Hepatocyte (in vitro differentiated cells): Measurements from ENCODE around the gene FRMPD1. TPM values are rescaled to one million over a fixed set of nuclear protein-coding genes. Genes with fewer than 3 reads are reported as not detected.

Source experiments
- DNase-seq: peaks from one replicate; pipeline ENCODE4 v3.0.0-alpha.2; 2016; ENCODE audit warnings: low spot score
- H2AFZ ChIP-seq: fragments of 200-600 bp; sonication (generic); 2 replicates; pipeline ENCODE4 v1.6.0; 2016; ENCODE audit warnings: antibody characterized with exemption, mild to moderate bottlenecking
- H3K27ac ChIP-seq: fragments of 200-600 bp; sonication (generic); 2 replicates; pipeline ENCODE4 v1.5.1; 2016; ENCODE audit warnings: mild to moderate bottlenecking
- H3K27me3 ChIP-seq: fragments of 200-600 bp; sonication (generic); 2 replicates; pipeline ENCODE4 v1.6.1; 2016
- H3K36me3 ChIP-seq: fragments of 200-600 bp; sonication (generic); replicated peaks from 2 replicates; pipeline ENCODE4 v1.5.1; 2016; ENCODE audit warnings: low read depth; ENCODE audit not compliant: insufficient read depth
- H3K4me1 ChIP-seq: fragments of 200-600 bp; sonication (generic); 2 replicates; pipeline ENCODE4 v1.5.1; 2016; ENCODE audit warnings: mild to moderate bottlenecking, moderate library complexity; ENCODE audit not compliant: insufficient read depth
- H3K4me2 ChIP-seq: fragments of 200-600 bp; sonication (generic); 2 replicates; pipeline ENCODE4 v1.6.0; 2016
- H3K4me3 ChIP-seq: fragments of 200-600 bp; sonication (generic); 2 replicates; pipeline ENCODE4 v1.5.1; 2016; ENCODE audit warnings: mild to moderate bottlenecking
- H3K79me2 ChIP-seq: fragments of 200-600 bp; sonication (generic); 2 replicates; pipeline ENCODE4 v1.6.0; 2017; ENCODE audit warnings: mild to moderate bottlenecking
- H3K9me2 ChIP-seq: fragments of 200-600 bp; sonication (generic); replicated peaks from 2 replicates; pipeline ENCODE4 v1.6.0; 2017; ENCODE audit warnings: mild to moderate bottlenecking; ENCODE audit not compliant: insufficient read depth
- H3K9me3 ChIP-seq: fragments of 200-600 bp; sonication (generic); 2 replicates; pipeline ENCODE4 v1.5.1; 2016; ENCODE audit warnings: low read depth, mild to moderate bottlenecking
- H4K20me1 ChIP-seq: fragments of 200-600 bp; sonication (generic); 2 replicates; pipeline ENCODE4 v1.6.0; 2016; ENCODE audit warnings: mild to moderate bottlenecking; ENCODE audit not compliant: insufficient read depth, poor library complexity, severe bottlenecking
- EZH2 ChIP-seq: fragments of 200-600 bp; sonication (generic); IDR thresholded peaks from 2 replicates; pipeline ENCODE4 v1.6.1; 2016; ENCODE audit warnings: antibody characterized with exemption, mild to moderate bottlenecking, borderline replicate concordance
- EZH2phosphoT487 ChIP-seq: fragments of 200-600 bp; sonication (generic); IDR thresholded peaks from one replicate; pipeline ENCODE4 v1.6.1; 2018; ENCODE audit warnings: antibody characterized with exemption, mild to moderate bottlenecking, low read depth, moderate library complexity; ENCODE audit not compliant: unreplicated experiment, severe bottlenecking
- WGBS: methylation state at CpG from one replicate; pipeline ENCODE4 v1.1.6; 2016; ENCODE audit warnings: low lambda C conversion rate; ENCODE audit errors: missing lambda C conversion rate; 5-methylcytosine and 5-hydroxymethylcytosine counted together
- polyA plus RNA-seq: library from polyadenylated mRNA; unstranded; fragments of >200 nt; fragmentation: Nextera tagmentation; extraction: Ambion mirVana; gene quantifications from 2 replicates; pipeline ENCODE4 v1.2.1, GENCODE V29; 2016
- total RNA-seq: library from RNA; depleted of rRNA; stranded (reverse); fragments of >200 nt; gene quantifications from 2 replicates; pipeline ENCODE4 v1.2.3, GENCODE V29; 2014
- TF ChIP-seq, protein P1 (sequence below): fragments of 200-600 bp; sonication (generic); IDR thresholded peaks from 2 replicates; pipeline ENCODE4 v1.5.1; 2016; ENCODE audit warnings: antibody characterized with exemption, mild to moderate bottlenecking; ENCODE audit not compliant: poor library complexity

Gene FRMPD1
- total and polyA plus RNA-seq, 2 experiments from 2014 or later, result 0.10 to 0.36 TPM

- no peak overlapping the region for H2AFZ ChIP-seq
- H3K9me3 ChIP-seq, result no peaks in the 10 kb centered on the region
- H3K4me2 ChIP-seq, result no peak overlapping the region
- no peak for DNase-seq
- no peak overlapping the region for H3K4me3 ChIP-seq
- no peaks in the 10 kb centered on the region for H3K4me1 ChIP-seq
- no peaks in the 10 kb centered on the region for H3K79me2 ChIP-seq
- no peaks in the 10 kb centered on the region for H4K20me1 ChIP-seq
- H3K27me3 ChIP-seq, result no peaks in the 10 kb centered on the region
- WGBS, result 89% methylated on average over 1 of the region's 1 CpG
- no peak for TF ChIP-seq EZH2
- TF ChIP-seq EZH2phosphoT487, result no peak
- TF ChIP-seq, protein P1, sequence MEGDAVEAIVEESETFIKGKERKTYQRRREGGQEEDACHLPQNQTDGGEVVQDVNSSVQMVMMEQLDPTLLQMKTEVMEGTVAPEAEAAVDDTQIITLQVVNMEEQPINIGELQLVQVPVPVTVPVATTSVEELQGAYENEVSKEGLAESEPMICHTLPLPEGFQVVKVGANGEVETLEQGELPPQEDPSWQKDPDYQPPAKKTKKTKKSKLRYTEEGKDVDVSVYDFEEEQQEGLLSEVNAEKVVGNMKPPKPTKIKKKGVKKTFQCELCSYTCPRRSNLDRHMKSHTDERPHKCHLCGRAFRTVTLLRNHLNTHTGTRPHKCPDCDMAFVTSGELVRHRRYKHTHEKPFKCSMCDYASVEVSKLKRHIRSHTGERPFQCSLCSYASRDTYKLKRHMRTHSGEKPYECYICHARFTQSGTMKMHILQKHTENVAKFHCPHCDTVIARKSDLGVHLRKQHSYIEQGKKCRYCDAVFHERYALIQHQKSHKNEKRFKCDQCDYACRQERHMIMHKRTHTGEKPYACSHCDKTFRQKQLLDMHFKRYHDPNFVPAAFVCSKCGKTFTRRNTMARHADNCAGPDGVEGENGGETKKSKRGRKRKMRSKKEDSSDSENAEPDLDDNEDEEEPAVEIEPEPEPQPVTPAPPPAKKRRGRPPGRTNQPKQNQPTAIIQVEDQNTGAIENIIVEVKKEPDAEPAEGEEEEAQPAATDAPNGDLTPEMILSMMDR, result no peak
- H3K36me3 ChIP-seq, result no peaks in the 10 kb centered on the region
- H3K9me2 ChIP-seq, result no peaks in the 10 kb centered on the region
- no peak overlapping the region for H3K27ac ChIP-seq
These were observed 38.8 kb upstream of the FRMPD1 start for GRCh38 chr9:37611961-37612360.

GRCh38 chr9:37617161-37617560 lies 33.6 kb upstream of the FRMPD1 start:
- Histone ChIP-seq H3K9me2 (no peaks in the 10 kb centered on the region), H3K27ac (no peak overlapping the region), H4K20me1 (no peaks in the 10 kb centered on the region), H3K27me3 (no peaks in the 10 kb centered on the region), H3K79me2 (no peaks in the 10 kb centered on the region), H3K4me2 (no peak overlapping the region), H3K36me3 (no peaks in the 10 kb centered on the region), H3K4me3 (no peak overlapping the region), H3K4me1 (no peaks in the 10 kb centered on the region), H2AFZ (no peak overlapping the region), H3K9me3 (no peaks in the 10 kb centered on the region)
- TF ChIP-seq EZH2 (no peak), EZH2phosphoT487 (no peak)
- TF ChIP-seq, protein P1, result no peak
- 91% methylated on average over 2 of the region's 2 CpGs for WGBS
- DNase-seq, result peak; percentile 19

DNA sequence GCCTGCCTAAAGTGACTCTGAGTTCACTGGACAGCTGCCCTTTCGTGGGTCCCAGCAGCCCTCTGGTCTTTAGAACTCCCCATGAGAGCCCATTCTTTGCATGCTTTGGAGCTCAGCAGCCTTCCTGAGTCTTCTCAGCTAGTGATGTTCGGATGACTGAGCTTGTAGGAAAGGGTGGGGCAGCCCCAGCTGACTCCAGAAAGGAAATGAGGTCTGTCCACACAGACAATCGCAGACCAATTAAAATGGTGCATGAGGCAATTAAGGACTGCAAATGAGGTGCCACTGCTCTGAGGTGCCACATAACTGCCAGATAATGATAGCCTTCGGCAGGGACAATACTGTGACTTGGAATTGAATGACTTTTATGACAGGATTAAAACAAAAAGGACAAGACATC lies 32.9 kb upstream of the FRMPD1 start:
- Histone ChIP-seq H3K4me2 (no peak overlapping the region), H3K36me3 (no peaks in the 10 kb centered on the region), H3K79me2 (no peaks in the 10 kb centered on the region), H2AFZ (no peak overlapping the region), H3K27me3 (no peaks in the 10 kb centered on the region), H4K20me1 (no peaks in the 10 kb centered on the region), H3K4me3 (no peak overlapping the region), H3K27ac (no peak overlapping the region), H3K4me1 (no peaks in the 10 kb centered on the region), H3K9me2 (no peaks in the 10 kb centered on the region), H3K9me3 (no peaks in the 10 kb centered on the region)
- 48% methylated on average over 4 of the region's 4 CpGs for WGBS
- no peak for TF ChIP-seq EZH2
- TF ChIP-seq, protein P1, result no peak
- no peak for TF ChIP-seq EZH2phosphoT487
- peak; percentile 19 for DNase-seq

- no peak overlapping the region for H3K27ac ChIP-seq
- peak; percentile 21 for DNase-seq
These were observed 31.9 kb upstream of the FRMPD1 start for GRCh38 chr9:37618817-37619216.

More at GRCh38 chr9:37618817-37619216, 31.9 kb upstream of the FRMPD1 start:
- 75% methylated on average over 4 of the region's 4 CpGs for WGBS
- H3K9me2 ChIP-seq, result no peaks in the 10 kb centered on the region
- H3K9me3 ChIP-seq, result no peaks in the 10 kb centered on the region
- no peaks in the 10 kb centered on the region for H4K20me1 ChIP-seq
- TF ChIP-seq EZH2, result no peak
- TF ChIP-seq, protein P1, result no peak
- no peak for TF ChIP-seq EZH2phosphoT487
- no peaks in the 10 kb centered on the region for H3K36me3 ChIP-seq
- no peaks in the 10 kb centered on the region for H3K4me1 ChIP-seq
- H3K79me2 ChIP-seq, result no peaks in the 10 kb centered on the region
- no peak overlapping the region for H3K4me3 ChIP-seq
- no peak overlapping the region for H3K4me2 ChIP-seq
- no peak overlapping the region for H2AFZ ChIP-seq
- H3K27me3 ChIP-seq, result no peaks in the 10 kb centered on the region
